Measurements from ENCODE around the gene GABBR1.

The GABBR1 gene

GRCh38 chr6:29617782-29618554, 15.0 kb downstream of the GABBR1 start:
- DNase-seq = no peak

- no peak for DNase-seq
Measured at GRCh38 chr6:29611426-29611825, 21.6 kb downstream of the GABBR1 start.

GRCh38 chr6:29610540-29610939, 22.4 kb downstream of the GABBR1 start:
- DNase-seq = no peak

GRCh38 chr6:29608131-29608530, 24.9 kb downstream of the GABBR1 start:
- DNase-seq = no peak

GRCh38 chr6:29603930-29604329, 29.1 kb downstream of the GABBR1 start:
- no peak for DNase-seq

- no peak for DNase-seq
Measured at GRCh38 chr6:29603456-29603855, 29.5 kb downstream of the GABBR1 start.

- no peak for DNase-seq
Measured at GRCh38 chr6:29602564-29603361, 30.2 kb downstream of the GABBR1 start.

- DNase-seq = no peak
Measured at GRCh38 chr6:29598172-29598747, 34.7 kb downstream of the GABBR1 start.

- no peak for DNase-seq
Measured at GRCh38 chr6:29597184-29597583, 35.8 kb downstream of the GABBR1 start.

GRCh38 chr6:29596381-29596900, 36.5 kb downstream of the GABBR1 start:
- DNase-seq = no peak

GRCh38 chr6:29593199-29593855, 39.7 kb downstream of the GABBR1 start:
- no peak for DNase-seq

GRCh38 chr6:29591677-29592076, 41.3 kb downstream of the GABBR1 start:
- no peak for DNase-seq

GRCh38 chr6:29590218-29590808, 42.7 kb downstream of the GABBR1 start:
- no peak for DNase-seq

GRCh38 chr6:29589423-29590048, 43.4 kb downstream of the GABBR1 start:
- peak; percentile 68 for DNase-seq

- DNase-seq = no peak
Measured at GRCh38 chr6:29584821-29585220, 48.2 kb downstream of the GABBR1 start, which contains the start of gene OR2H2. Gene OR2H2, plus strand, starts transcription at chr6:29585121. Its CDS starts 2,824 bp downstream, at chr6:29587945.

- no peak for DNase-seq
Measured at GRCh38 chr6:29577544-29577943, 55.4 kb downstream of the GABBR1 start.

- DNase-seq = no peak
Measured at GRCh38 chr6:29576056-29576455, 56.9 kb downstream of the GABBR1 start.

- DNase-seq = no peak
Measured at GRCh38 chr6:29567991-29568390, 65.0 kb downstream of the GABBR1 start.

- DNase-seq = no peak
Measured at GRCh38 chr6:29567541-29567940, 65.4 kb downstream of the GABBR1 start.

- DNase-seq = no peak
Measured at GRCh38 chr6:29566856-29567255, 66.1 kb downstream of the GABBR1 start.

- no peak for DNase-seq
Measured at GRCh38 chr6:29564875-29565274, 68.1 kb downstream of the GABBR1 start.

GRCh38 chr6:29563435-29563965, 69.5 kb downstream of the GABBR1 start:
- no peak for DNase-seq
